SK-N-SH treated with all-trans-retinoic acid at 6 μM for 48 hours (cell line): ENCODE measurements around the gene NGEF.

Source experiments
- ATAC-seq: fragments of 200-7000 bp; cut with Tn5 transposase; 3 replicates; pipeline ENCODE4 v1.9.1; 2020; ENCODE audit warnings: mild to moderate bottlenecking, moderate library complexity
- ARNTL ChIP-seq: fragments of 450-650 bp; formaldehyde crosslinking; IDR thresholded peaks from 2 replicates; pipeline ENCODE4 v1.5.0; 2020; ENCODE audit warnings: low read depth, mild to moderate bottlenecking, moderate library complexity, borderline replicate concordance
- BACH2 ChIP-seq: fragments of 250-450 bp; sonication (Bioruptor Pico); IDR thresholded peaks from 2 replicates; pipeline ENCODE4 v1.9.0; 2021; ENCODE audit warnings: mild to moderate bottlenecking, borderline replicate concordance
- CSDC2 ChIP-seq: fragments of 250-450 bp; sonication (Bioruptor Pico); IDR thresholded peaks from 2 replicates; pipeline ENCODE4 v1.5.0; 2020; ENCODE audit warnings: mild to moderate bottlenecking, moderate library complexity
- ESRRG ChIP-seq: fragments of 250-450 bp; sonication (Bioruptor Pico); IDR thresholded peaks from 2 replicates; pipeline ENCODE4 v1.6.1; 2021; ENCODE audit warnings: mild to moderate bottlenecking
- ISL1 ChIP-seq: fragments of 250-450 bp; sonication (Bioruptor Pico); IDR thresholded peaks from 2 replicates; pipeline ENCODE4 v2.1.2; 2022; ENCODE audit warnings: mild to moderate bottlenecking, moderate library complexity
- OSR1 ChIP-seq: fragments of 250-450 bp; sonication (Bioruptor Pico); IDR thresholded peaks from 2 replicates; pipeline ENCODE4 v1.8.0; 2022; ENCODE audit warnings: moderate library complexity, mild to moderate bottlenecking, inconsistent platforms
- PPARA ChIP-seq: fragments of 250-450 bp; sonication (Bioruptor Pico); IDR thresholded peaks from 2 replicates; pipeline ENCODE4 v1.5.0; 2020; ENCODE audit warnings: mild to moderate bottlenecking, borderline replicate concordance
- RARB ChIP-seq: fragments of 250-450 bp; sonication (Bioruptor Pico); IDR thresholded peaks from 2 replicates; pipeline ENCODE4 v1.8.0; 2021; ENCODE audit warnings: mild to moderate bottlenecking, moderate library complexity
- SNAI2 ChIP-seq: fragments of 250-450 bp; sonication (Bioruptor Pico); IDR thresholded peaks from 2 replicates; pipeline ENCODE4 v1.5.0; 2020; ENCODE audit warnings: mild to moderate bottlenecking, moderate library complexity
- TCF4 ChIP-seq: fragments of 250-450 bp; sonication (Bioruptor Pico); IDR thresholded peaks from 2 replicates; pipeline ENCODE4 v1.8.0; 2021; ENCODE audit warnings: mild to moderate bottlenecking, moderate library complexity, borderline replicate concordance
- ZFP3 ChIP-seq: fragments of 250-450 bp; sonication (Bioruptor Pico); IDR thresholded peaks from 2 replicates; pipeline ENCODE4 v1.5.0; 2020; ENCODE audit warnings: mild to moderate bottlenecking, moderate library complexity
- ZFP30 ChIP-seq: fragments of 450-650 bp; formaldehyde crosslinking; IDR thresholded peaks from 2 replicates; pipeline ENCODE4 v1.5.0; 2022; ENCODE audit warnings: mild to moderate bottlenecking, moderate library complexity
- ZNF565 ChIP-seq: fragments of 450-650 bp; formaldehyde crosslinking; conservative IDR thresholded peaks from 2 replicates; pipeline ENCODE4 v1.5.0; 2020; ENCODE audit warnings: low read depth, mild to moderate bottlenecking, moderate library complexity
- ZNF70 ChIP-seq: fragments of 450-650 bp; formaldehyde crosslinking; IDR thresholded peaks from 2 replicates; pipeline ENCODE4 v1.5.0; 2020; ENCODE audit warnings: mild to moderate bottlenecking, moderate library complexity
- ZNF8 ChIP-seq: fragments of 450-650 bp; formaldehyde crosslinking; IDR thresholded peaks from 2 replicates; pipeline ENCODE4 v1.5.0; 2020; ENCODE audit warnings: mild to moderate bottlenecking, moderate library complexity
- TF ChIP-seq, protein P1 (sequence below): fragments of 250-450 bp; sonication (Bioruptor Pico); IDR thresholded peaks from 2 replicates; pipeline ENCODE4 v1.8.0; 2021; ENCODE audit warnings: low read depth, mild to moderate bottlenecking, moderate library complexity, borderline replicate concordance
- TF ChIP-seq, protein P2 (sequence below): fragments of 250-450 bp; sonication (Bioruptor Pico); IDR thresholded peaks from 2 replicates; pipeline ENCODE4 v1.5.0; 2020; ENCODE audit warnings: mild to moderate bottlenecking, moderate library complexity
- TF ChIP-seq, protein P3 (sequence below): fragments of 250-450 bp; sonication (Bioruptor Pico); IDR thresholded peaks from 2 replicates; pipeline ENCODE4 v1.8.0; 2020; ENCODE audit warnings: mild to moderate bottlenecking, moderate library complexity, borderline replicate concordance
- TF ChIP-seq, protein P4 (sequence below): fragments of 250-450 bp; sonication (Bioruptor Pico); IDR thresholded peaks from 2 replicates; pipeline ENCODE4 v1.5.1; 2021; ENCODE audit warnings: mild to moderate bottlenecking, moderate library complexity
- TF ChIP-seq, protein P5 (sequence below): fragments of 250-450 bp; sonication (Bioruptor Pico); IDR thresholded peaks from 2 replicates; pipeline ENCODE4 v1.5.1; 2020; ENCODE audit warnings: low read depth, mild to moderate bottlenecking, moderate library complexity

NGEF gene

DNA sequence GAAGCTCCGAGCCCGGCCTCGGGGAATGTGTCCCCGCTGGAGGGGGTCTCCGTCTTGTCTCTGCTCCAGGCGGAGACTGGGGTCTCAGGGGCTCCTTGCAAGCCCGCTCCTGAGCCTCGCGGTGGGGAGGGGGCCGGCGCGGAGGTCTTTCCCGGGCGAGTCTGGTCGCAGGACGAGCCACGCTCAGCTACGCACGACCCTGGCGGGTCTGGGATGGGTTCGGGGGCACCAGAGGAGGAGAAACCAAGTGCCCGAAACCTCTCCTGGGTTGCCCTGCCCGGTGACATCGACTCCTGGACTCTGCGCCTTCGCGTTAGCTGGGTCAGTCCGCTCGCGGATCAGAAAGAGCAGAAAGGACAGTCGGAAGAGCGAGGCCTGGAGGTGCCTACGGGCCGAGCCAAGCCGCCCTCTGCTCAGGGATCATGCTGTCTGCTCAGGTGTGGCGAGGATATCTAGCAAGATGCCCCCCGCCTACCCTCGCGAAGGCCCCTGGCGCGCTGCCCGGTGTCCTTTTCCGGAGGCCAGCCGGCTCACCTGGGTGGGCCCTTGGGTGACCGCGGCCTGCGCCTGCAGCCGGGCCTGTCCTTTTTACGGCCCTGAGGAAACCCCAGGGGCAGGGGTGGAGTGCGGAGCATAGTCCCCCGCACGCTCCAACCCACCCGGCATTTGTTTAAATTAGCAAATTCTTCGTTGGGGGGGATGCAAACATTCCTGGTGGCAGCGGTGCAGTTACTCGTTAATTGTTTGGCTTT is 84.3 kb downstream of the NGEF start:
- no peak for ATAC-seq
- TF ChIP-seq RARB (CRISPR knock-in tag) (no peak), ZNF70 (no peak), ZFP30 (CRISPR knock-in tag) (no peak), CSDC2 (no peak), SNAI2 (CRISPR knock-in tag) (no peak), TCF4 (CRISPR knock-in tag) (no peak), ARNTL (CRISPR knock-in tag) (no peak), ZFP3 (CRISPR knock-in tag) (no peak)
- TF ChIP-seq, protein P1, sequence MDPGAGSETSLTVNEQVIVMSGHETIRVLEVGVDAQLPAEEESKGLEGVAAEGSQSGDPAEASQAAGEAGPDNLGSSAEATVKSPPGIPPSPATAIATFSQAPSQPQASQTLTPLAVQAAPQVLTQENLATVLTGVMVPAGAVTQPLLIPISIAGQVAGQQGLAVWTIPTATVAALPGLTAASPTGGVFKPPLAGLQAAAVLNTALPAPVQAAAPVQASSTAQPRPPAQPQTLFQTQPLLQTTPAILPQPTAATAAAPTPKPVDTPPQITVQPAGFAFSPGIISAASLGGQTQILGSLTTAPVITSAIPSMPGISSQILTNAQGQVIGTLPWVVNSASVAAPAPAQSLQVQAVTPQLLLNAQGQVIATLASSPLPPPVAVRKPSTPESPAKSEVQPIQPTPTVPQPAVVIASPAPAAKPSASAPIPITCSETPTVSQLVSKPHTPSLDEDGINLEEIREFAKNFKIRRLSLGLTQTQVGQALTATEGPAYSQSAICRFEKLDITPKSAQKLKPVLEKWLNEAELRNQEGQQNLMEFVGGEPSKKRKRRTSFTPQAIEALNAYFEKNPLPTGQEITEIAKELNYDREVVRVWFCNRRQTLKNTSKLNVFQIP, result no peak
- TF ChIP-seq, protein P2, sequence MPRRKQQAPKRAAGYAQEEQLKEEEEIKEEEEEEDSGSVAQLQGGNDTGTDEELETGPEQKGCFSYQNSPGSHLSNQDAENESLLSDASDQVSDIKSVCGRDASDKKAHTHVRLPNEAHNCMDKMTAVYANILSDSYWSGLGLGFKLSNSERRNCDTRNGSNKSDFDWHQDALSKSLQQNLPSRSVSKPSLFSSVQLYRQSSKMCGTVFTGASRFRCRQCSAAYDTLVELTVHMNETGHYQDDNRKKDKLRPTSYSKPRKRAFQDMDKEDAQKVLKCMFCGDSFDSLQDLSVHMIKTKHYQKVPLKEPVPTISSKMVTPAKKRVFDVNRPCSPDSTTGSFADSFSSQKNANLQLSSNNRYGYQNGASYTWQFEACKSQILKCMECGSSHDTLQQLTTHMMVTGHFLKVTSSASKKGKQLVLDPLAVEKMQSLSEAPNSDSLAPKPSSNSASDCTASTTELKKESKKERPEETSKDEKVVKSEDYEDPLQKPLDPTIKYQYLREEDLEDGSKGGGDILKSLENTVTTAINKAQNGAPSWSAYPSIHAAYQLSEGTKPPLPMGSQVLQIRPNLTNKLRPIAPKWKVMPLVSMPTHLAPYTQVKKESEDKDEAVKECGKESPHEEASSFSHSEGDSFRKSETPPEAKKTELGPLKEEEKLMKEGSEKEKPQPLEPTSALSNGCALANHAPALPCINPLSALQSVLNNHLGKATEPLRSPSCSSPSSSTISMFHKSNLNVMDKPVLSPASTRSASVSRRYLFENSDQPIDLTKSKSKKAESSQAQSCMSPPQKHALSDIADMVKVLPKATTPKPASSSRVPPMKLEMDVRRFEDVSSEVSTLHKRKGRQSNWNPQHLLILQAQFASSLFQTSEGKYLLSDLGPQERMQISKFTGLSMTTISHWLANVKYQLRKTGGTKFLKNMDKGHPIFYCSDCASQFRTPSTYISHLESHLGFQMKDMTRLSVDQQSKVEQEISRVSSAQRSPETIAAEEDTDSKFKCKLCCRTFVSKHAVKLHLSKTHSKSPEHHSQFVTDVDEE (CRISPR knock-in tag), result no peak

DNA sequence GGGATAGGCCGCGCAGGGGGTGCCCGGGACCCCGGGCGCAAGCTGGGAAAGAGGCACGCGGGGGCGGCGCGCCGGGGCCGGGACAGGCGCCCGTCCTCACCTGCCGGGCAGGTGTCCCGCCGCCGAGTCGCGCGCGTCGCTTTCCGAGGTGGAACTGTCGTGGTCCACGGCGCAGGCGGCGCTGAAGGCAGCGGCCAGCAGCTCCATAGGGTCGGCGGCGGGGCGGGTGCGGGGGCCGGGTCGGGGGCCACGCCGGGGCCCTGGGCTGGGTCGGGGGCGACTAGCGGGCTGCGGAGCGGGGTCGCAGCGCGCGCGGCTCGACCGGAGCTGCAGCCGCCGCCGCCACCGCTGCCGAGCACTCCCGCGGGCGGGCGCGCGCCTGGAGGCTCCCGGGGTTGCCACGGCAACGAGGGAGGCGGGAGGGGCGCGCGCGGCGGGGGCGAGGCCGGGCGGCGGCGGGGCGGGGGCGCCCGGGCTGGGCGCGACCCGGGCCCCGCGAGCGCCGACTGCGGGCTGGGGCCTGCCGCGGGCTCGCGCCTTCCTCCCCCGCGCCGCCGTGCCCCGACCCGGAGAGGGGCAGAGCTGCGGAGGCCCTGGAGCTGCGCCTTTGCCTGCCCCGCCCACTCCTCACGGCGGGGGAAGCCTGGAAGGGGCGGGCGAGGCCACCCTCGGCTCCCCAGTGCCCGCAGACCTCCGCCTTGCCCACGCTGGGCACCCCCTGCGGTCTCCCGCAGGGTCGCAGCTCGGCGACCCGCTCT is 85.1 kb downstream of the NGEF start:
- TF ChIP-seq RARB (CRISPR knock-in tag) (no peak), PPARA (CRISPR knock-in tag) (no peak), ISL1 (CRISPR knock-in tag) (no peak), CSDC2 (no peak), ZFP3 (CRISPR knock-in tag) (no peak), OSR1 (CRISPR knock-in tag) (no peak), BACH2 (CRISPR knock-in tag) (no peak), ZNF565 (no peak), ZNF8 (CRISPR knock-in tag) (no peak), ZFP30 (CRISPR knock-in tag) (no peak), ESRRG (CRISPR knock-in tag) (no peak), ARNTL (CRISPR knock-in tag) (no peak)
- TF ChIP-seq, protein P2 (CRISPR knock-in tag), result no peak
- TF ChIP-seq, protein P3, sequence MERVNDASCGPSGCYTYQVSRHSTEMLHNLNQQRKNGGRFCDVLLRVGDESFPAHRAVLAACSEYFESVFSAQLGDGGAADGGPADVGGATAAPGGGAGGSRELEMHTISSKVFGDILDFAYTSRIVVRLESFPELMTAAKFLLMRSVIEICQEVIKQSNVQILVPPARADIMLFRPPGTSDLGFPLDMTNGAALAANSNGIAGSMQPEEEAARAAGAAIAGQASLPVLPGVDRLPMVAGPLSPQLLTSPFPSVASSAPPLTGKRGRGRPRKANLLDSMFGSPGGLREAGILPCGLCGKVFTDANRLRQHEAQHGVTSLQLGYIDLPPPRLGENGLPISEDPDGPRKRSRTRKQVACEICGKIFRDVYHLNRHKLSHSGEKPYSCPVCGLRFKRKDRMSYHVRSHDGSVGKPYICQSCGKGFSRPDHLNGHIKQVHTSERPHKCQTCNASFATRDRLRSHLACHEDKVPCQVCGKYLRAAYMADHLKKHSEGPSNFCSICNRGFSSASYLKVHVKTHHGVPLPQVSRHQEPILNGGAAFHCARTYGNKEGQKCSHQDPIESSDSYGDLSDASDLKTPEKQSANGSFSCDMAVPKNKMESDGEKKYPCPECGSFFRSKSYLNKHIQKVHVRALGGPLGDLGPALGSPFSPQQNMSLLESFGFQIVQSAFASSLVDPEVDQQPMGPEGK, result no peak
- TF ChIP-seq, protein P4, sequence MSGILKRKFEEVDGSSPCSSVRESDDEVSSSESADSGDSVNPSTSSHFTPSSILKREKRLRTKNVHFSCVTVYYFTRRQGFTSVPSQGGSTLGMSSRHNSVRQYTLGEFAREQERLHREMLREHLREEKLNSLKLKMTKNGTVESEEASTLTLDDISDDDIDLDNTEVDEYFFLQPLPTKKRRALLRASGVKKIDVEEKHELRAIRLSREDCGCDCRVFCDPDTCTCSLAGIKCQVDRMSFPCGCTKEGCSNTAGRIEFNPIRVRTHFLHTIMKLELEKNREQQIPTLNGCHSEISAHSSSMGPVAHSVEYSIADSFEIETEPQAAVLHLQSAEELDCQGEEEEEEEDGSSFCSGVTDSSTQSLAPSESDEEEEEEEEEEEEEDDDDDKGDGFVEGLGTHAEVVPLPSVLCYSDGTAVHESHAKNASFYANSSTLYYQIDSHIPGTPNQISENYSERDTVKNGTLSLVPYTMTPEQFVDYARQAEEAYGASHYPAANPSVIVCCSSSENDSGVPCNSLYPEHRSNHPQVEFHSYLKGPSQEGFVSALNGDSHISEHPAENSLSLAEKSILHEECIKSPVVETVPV (CRISPR knock-in tag), result no peak
- TF ChIP-seq, protein P1, result no peak
- TF ChIP-seq, protein P5, sequence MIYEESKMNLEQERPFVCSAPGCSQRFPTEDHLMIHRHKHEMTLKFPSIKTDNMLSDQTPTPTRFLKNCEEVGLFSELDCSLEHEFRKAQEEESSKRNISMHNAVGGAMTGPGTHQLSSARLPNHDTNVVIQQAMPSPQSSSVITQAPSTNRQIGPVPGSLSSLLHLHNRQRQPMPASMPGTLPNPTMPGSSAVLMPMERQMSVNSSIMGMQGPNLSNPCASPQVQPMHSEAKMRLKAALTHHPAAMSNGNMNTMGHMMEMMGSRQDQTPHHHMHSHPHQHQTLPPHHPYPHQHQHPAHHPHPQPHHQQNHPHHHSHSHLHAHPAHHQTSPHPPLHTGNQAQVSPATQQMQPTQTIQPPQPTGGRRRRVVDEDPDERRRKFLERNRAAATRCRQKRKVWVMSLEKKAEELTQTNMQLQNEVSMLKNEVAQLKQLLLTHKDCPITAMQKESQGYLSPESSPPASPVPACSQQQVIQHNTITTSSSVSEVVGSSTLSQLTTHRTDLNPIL (CRISPR knock-in tag), result no peak
- peak; percentile 23; the same call in 1 of the 3 replicates for ATAC-seq
